GM10248 (cell line): ENCODE results near the gene LHX1.

Experiments used
- CTCF ChIA-PET: fragments of 300-600 bp; sonication (Branson Sonifier 250); formaldehyde crosslinking; extraction: SDS; loops from one replicate; lab custom pipeline; 2021; ENCODE audit warnings: antibody characterized with exemption; lab: Yijun Ruan, JAX
- POLR2A ChIA-PET: fragments of 350-650 bp; sonication (Branson Sonifier 250); formaldehyde crosslinking; extraction: SDS; loops from one replicate; lab custom pipeline; 2020; ENCODE audit warnings: antibody characterized with exemption; lab: Yijun Ruan, JAX
- DNase-seq: peaks from one replicate; pipeline ENCODE4 v3.0.0; 2012; ENCODE audit errors: extremely low spot score
- TF ChIP-seq, protein P1 (sequence below): IDR thresholded peaks from 2 replicates; pipeline ENCODE4 v1.5.1; 2012; ENCODE audit warnings: mild to moderate bottlenecking, low read depth; ENCODE audit errors: extremely low read depth, missing control alignments, control extremely low read depth

Gene LHX1

DNA sequence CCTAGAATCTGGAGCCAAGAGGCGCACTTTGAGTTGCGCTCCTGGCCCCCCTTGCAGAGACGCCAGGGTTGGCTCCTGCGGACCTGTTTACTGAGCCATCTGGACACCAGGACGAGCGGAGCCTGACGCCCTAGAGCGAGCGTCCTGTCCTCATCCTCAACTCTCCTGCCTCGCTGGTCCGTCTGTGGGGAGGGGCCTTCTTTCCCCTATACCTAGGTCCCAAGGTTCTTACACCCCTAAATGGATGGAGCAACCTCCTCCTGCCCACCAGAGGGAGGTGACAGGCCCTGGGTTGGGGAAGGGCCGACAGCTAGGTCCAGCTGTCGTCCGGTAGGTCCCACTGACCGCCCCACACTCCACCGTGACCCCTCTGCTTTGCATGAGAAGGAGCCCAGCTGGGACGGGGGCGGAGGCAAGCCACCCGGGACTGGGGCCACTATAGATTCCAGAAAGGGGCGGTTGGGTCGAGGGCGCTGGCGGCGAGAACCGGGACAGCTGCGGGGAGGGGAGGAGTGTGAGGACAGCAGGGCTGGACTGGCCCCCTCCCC, 3.1 kb upstream of the LHX1 start:
- no peak for DNase-seq
- POLR2A ChIA-PET: no interaction called here
- TF ChIP-seq, protein P1, sequence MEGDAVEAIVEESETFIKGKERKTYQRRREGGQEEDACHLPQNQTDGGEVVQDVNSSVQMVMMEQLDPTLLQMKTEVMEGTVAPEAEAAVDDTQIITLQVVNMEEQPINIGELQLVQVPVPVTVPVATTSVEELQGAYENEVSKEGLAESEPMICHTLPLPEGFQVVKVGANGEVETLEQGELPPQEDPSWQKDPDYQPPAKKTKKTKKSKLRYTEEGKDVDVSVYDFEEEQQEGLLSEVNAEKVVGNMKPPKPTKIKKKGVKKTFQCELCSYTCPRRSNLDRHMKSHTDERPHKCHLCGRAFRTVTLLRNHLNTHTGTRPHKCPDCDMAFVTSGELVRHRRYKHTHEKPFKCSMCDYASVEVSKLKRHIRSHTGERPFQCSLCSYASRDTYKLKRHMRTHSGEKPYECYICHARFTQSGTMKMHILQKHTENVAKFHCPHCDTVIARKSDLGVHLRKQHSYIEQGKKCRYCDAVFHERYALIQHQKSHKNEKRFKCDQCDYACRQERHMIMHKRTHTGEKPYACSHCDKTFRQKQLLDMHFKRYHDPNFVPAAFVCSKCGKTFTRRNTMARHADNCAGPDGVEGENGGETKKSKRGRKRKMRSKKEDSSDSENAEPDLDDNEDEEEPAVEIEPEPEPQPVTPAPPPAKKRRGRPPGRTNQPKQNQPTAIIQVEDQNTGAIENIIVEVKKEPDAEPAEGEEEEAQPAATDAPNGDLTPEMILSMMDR: no peak
- CTCF ChIA-PET: interaction anchor here (1.0 to 1.3 kb wide), 2 partner anchors 12 to 16 kb away, joined by 3 to 6 read pairs; no protein-coding TSS in a partner anchor

DNA sequence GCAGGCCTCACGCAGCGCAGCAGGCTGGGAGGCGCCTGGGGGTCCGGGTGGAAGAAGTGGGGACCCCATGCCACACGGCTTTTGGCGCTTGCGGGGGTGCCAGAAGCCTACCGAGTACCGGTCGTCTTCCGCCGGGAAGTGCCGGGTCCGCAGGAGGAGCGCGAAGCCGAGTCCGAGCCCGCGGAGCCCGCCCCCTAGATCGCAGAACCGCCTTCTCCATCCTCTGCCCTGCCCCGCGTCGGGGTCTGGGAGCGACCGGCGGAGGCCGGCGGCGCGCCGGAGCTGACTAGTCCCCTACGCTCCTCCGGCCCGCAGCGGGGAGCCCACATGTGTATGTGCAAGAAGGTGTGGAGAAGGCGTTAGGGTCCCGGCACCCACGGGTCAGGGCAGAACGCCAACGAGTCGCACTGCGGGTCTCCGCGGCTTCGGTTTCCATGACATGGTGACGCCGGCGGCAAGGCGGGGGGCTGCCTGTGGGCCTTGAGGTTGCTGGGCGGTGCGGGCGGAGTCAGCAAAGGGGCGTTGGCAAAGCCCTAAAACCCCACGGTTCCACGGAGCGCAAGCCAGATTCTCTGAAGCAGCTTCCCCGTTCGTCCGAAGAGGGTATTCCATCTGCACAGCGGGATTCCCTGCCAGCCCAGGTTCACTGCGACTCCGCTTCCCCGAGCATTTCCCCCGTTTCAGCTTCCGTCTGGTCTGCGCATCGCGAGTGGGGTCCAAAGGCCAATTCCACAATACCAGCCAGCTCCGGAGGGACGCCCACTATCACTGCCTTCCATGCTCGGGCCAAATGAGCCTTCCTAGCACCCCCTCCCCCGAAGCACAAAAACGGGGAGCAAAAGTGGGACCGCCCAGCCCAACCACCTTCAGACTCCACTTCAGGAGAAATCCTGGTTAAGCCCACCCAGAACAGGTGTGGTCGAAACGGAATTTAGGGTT, 2.3 kb upstream of the LHX1 start:
- no peak for DNase-seq
- ChIA-PET CTCF (interaction anchor here (1.0 kb wide), 1 partner anchor 16 kb away, joined by 3 read pairs; no protein-coding TSS in a partner anchor), POLR2A (no interaction called here)
- TF ChIP-seq, protein P1: no peak

DNA sequence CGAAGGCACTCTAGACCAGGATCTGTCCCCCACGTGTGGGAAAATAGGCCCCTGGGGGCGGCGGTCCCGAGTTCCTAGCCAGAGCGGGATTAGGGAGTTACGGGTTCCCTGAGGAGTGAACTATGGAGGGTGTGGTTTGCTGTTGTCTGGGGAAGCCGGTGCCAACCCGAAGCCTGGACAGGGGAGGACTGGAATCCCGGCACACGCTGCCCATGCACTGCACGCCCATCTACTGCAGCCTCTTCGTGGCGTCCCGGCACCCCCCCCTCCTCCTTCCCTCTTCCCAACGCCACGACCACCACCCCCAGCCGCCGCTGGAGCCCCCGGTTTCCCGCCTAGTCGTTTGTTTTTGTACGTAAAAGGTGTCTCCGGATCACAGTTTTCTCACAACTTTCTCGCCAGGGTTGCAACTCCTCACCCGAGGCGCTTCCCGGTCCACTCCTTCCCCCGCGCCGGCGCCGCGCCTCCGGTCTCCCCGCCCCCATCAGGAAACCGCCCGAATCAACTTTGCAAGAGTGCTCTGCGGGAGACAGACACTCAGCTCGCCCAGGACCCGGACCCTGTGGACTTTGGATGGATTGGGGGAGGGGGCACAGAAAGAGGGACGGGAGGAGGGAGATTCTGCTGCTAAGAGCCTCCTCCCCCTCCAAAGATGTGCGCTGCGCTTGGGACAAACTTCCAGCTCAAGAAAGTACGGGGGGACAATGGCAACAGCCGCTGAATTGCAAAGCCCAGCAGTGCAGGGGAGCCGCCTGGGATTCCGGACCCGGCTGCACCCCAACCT, 1.4 kb upstream of the LHX1 start:
- ChIA-PET POLR2A (no interaction called here), CTCF (no interaction called here)
- TF ChIP-seq, protein P1: no peak
- no peak for DNase-seq

DNA sequence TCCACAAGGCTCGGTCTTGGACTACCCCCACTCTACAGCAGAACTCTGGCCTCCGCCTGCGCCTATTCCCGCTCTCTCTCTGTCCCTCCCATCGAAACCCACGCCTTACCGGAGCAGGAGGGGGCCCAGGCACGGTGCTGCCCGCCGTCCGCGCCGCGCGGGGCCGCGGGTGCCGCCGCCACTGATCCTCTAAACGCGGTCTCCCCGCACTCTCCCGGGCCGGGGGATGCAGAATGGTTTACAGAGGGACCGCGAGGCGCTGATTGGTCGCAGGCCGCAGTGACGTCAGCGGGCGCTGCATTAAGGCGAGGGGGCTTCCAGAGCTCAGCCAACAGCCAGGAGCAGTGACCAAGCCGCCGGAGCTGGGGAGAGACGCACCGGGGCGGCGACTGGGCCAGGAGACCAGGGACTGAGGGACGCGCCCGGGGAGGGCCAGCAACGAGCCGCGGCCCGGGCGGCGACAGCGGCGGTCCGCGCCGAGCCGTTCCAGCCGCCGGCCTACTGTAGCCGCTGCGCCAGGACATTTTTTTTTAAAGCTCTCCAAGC, 747 bp upstream of the LHX1 start:
- POLR2A ChIA-PET: no interaction called here
- TF ChIP-seq, protein P1: no peak
- no peak for DNase-seq
- CTCF ChIA-PET: no interaction called here

DNA sequence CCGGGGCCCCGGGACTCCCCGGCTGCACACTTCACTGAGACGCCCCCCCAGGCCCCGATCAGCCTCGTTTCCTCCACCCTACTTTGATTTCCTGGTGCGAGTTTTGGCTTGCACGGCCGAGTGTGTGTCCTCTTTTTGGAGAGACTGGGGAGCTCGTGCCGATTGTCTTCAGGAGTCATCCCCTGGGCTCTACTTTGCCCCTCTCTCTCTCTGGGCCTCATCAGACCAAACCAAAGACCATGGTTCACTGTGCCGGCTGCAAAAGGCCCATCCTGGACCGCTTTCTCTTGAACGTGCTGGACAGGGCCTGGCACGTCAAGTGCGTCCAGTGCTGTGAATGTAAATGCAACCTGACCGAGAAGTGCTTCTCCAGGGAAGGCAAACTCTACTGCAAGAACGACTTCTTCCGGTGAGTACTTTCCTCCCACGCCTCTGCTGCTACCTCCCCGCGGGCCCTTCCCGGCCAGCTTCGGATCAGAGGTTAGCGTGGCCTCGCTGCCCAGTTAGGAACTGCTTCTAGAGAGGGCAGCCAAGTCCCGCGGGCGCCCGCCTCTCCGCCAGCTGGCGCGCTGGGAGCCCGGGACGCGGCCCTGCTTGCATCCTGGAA, 787 bp downstream of the LHX1 start:
- CTCF ChIA-PET: interaction anchor here (0.7 to 1.4 kb wide), 4 partner anchors 11 to 435 kb away, joined by 3 to 4 read pairs (median 3); no protein-coding TSS in a partner anchor
- POLR2A ChIA-PET: no interaction called here
- TF ChIP-seq, protein P1: no peak
- DNase-seq: peak; percentile 56
